ENCODE data around the gene ANKS1B. TPM values are rescaled to one million over a fixed set of nuclear protein-coding genes. Genes with fewer than 3 reads are reported as not detected.

The ANKS1B gene
- total and polyA plus RNA-seq, 2 experiments from 2014 or later = 1.8 to 1.9 TPM

DNA sequence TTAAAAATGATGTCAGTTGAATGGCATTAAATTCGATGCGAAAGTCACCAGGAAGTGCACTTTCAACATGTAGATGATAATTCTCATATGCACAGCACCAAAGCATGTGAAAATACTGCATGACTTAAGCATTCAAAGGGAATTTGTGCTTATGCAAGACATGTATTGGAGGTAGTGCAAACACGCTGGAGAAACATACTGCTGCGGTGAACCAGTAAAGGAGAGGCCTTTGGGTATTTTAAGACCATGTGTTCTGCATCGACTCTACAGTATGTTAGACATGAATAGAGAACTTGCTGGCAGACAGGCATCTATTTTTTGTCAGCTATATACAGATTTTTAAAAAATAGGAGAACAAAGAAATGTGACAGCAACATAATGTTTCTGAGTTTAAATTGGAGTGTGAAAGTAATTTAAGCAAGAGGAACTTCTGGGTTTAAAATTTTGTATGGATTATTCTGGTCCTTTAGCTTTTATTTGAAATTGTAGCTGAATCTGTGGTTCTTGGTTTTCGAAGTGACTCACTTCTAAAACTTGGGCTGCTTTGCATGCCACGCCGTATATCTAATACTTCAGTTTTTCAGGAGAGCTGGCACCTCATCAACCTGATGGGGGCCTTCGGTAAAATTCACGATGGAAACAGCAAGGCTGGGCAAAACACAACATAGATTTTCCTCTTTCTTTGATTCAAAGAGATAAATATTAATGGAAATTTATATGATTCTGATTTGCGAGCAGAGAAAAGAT, 930.9 kb downstream of the ANKS1B start:
- H3K27ac ChIP-seq = no peak overlapping the region
- H3K4me3 ChIP-seq = no peak overlapping the region
- H3K27me3 ChIP-seq = no peaks in the 10 kb centered on the region
- H3K36me3 ChIP-seq = no peaks in the 10 kb centered on the region
- H3K4me1 ChIP-seq (ENCODE audit: low read depth) = no peaks in the 10 kb centered on the region
- no peak for DNase-seq (ENCODE audit: low read depth in 1 of 2, low spot score in 1 of 2)
- TF ChIP-seq, protein P1, sequence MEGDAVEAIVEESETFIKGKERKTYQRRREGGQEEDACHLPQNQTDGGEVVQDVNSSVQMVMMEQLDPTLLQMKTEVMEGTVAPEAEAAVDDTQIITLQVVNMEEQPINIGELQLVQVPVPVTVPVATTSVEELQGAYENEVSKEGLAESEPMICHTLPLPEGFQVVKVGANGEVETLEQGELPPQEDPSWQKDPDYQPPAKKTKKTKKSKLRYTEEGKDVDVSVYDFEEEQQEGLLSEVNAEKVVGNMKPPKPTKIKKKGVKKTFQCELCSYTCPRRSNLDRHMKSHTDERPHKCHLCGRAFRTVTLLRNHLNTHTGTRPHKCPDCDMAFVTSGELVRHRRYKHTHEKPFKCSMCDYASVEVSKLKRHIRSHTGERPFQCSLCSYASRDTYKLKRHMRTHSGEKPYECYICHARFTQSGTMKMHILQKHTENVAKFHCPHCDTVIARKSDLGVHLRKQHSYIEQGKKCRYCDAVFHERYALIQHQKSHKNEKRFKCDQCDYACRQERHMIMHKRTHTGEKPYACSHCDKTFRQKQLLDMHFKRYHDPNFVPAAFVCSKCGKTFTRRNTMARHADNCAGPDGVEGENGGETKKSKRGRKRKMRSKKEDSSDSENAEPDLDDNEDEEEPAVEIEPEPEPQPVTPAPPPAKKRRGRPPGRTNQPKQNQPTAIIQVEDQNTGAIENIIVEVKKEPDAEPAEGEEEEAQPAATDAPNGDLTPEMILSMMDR (IDR thresholded peaks at IDR 0.05; ENCODE audit: low read depth, low read length) = no peak
- H3K9me3 ChIP-seq (ENCODE audit: low read depth) = no peaks in the 10 kb centered on the region

DNA sequence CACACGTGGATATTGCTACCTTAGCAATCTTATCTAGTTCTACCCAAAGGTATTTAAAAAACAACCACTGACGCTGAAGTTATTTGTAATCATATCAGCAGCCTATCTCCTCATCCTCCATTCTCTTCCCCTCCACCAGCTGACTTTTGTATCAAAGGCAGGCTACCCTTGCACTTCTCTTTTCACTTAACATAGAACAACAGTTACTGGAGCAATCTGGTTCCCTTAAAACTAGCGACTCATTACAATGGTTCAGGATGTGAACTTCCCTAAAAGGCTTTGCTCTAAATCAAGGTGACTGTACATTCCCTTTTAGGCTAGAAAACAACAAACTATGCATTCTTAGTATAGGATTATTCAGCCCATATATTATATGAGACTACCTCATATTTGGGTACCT, 935.0 kb downstream of the ANKS1B start:
- no peak overlapping the region for H3K4me3 ChIP-seq
- no peaks in the 10 kb centered on the region for H3K36me3 ChIP-seq
- no peak overlapping the region for H3K27ac ChIP-seq
- TF ChIP-seq, protein P1 (IDR thresholded peaks at IDR 0.05; ENCODE audit: low read depth, low read length) = no peak
- no peaks in the 10 kb centered on the region for H3K27me3 ChIP-seq
- DNase-seq (ENCODE audit: low read depth in 1 of 2, low spot score in 1 of 2) = no peak
- no peaks in the 10 kb centered on the region for H3K4me1 ChIP-seq (ENCODE audit: low read depth)
- no peaks in the 10 kb centered on the region for H3K9me3 ChIP-seq (ENCODE audit: low read depth)

DNA sequence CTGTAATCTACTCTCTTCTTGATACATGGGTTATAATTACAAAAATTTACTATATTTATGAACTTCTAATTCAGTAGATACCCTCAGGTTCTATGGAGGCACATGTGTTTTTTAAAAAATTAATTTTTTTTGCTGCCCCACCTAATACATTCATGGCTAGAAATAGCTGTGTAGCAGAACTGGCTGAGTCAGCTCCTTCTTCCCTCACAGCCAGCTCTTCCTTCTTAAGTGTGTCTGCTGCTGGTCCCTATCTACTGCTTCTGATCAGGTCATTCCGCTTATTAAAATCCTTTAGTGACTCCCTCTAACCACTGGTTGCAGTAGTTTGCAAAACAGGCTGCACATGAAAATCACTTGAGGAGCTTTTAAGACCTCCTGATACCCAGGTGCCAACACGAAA, 939.6 kb downstream of the ANKS1B start:
- DNase-seq (ENCODE audit: low read depth in 1 of 2, low spot score in 1 of 2) = no peak
- H3K27ac ChIP-seq = no peak overlapping the region
- no peaks in the 10 kb centered on the region for H3K4me1 ChIP-seq (ENCODE audit: low read depth)
- H3K4me3 ChIP-seq = no peak overlapping the region
- no peaks in the 10 kb centered on the region for H3K36me3 ChIP-seq
- TF ChIP-seq, protein P1 (IDR thresholded peaks at IDR 0.05; ENCODE audit: low read depth, low read length) = no peak
- no peaks in the 10 kb centered on the region for H3K27me3 ChIP-seq
- H3K9me3 ChIP-seq (ENCODE audit: low read depth) = no peaks in the 10 kb centered on the region

DNA sequence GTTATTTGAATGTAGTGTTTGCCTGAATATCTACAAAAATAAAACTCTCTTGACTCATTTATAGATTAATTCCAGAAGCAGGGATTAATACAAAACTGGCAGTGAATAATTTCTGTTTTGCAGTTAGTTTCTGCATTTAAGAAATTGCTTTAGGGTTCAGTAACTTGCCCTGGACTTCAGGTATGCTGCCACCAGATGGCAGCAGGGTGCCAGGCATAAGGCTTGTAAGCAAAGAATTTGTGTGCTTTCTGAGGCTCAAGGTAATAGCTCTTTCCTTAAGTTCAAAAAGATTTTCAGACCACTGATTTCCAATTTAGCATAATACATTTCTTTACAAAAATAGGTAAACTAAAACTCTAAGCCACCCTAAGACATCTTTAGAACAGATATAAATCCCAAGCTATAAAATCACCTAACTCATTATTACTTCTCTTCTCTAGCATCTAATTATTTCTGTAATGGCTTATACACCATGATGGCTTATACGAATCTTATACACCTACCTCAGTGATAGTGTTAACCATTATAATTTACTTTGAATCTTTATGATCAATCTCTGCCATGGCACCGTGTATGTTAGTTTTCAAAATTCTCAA, 941.3 kb downstream of the ANKS1B start:
- TF ChIP-seq, protein P1 (IDR thresholded peaks at IDR 0.05; ENCODE audit: low read depth, low read length) = peak; percentile 91
- Histone ChIP-seq H3K36me3 (no peaks in the 10 kb centered on the region), H3K27me3 (no peaks in the 10 kb centered on the region)

DNA sequence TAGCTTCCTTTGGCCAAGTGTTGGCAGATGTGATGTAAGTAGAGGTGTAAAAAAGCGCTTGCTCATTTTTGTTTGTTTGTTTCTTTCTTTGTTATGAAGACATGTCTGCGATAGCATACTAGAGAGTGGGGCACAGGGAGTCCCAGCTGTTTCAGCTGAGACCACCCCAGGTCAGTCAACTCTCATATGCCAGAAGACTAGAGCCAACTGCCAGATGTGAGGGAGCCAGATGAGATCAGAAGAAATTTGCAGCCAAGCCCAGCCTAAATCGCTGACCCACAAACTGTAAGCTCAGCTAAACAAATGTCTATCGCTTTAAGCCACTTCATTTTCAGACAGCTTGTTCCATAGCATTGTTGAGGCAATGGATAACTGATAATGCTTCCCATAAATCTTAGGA, 942.5 kb downstream of the ANKS1B start:
- no peak for DNase-seq (ENCODE audit: low read depth in 1 of 2, low spot score in 1 of 2)
- Histone ChIP-seq H3K4me3 (no peak overlapping the region), H3K9me3 (ENCODE audit: low read depth) (no peaks in the 10 kb centered on the region), H3K27me3 (no peaks in the 10 kb centered on the region), H3K4me1 (ENCODE audit: low read depth) (no peaks in the 10 kb centered on the region), H3K27ac (no peak overlapping the region), H3K36me3 (no peaks in the 10 kb centered on the region)
- TF ChIP-seq, protein P1 (IDR thresholded peaks at IDR 0.05; ENCODE audit: low read depth, low read length) = no peak

More for the DNA sequence above, 941.3 kb downstream of the ANKS1B start:
- peak; percentile 74 to 78 for DNase-seq (ENCODE audit: low read depth in 1 of 2, low spot score in 1 of 2)
- no peak overlapping the region for H3K4me3 ChIP-seq
- no peaks in the 10 kb centered on the region for H3K4me1 ChIP-seq (ENCODE audit: low read depth)
- no peak overlapping the region for H3K27ac ChIP-seq
- H3K9me3 ChIP-seq (ENCODE audit: low read depth) = no peaks in the 10 kb centered on the region
